ENCODE measurements around the gene DPP8.
"Not testable (repeated sequence)": the region's sequence is repeated elsewhere in the genome, so short reads cannot be mapped to it uniquely, and the experiment has no call there.

Gene DPP8

DNA sequence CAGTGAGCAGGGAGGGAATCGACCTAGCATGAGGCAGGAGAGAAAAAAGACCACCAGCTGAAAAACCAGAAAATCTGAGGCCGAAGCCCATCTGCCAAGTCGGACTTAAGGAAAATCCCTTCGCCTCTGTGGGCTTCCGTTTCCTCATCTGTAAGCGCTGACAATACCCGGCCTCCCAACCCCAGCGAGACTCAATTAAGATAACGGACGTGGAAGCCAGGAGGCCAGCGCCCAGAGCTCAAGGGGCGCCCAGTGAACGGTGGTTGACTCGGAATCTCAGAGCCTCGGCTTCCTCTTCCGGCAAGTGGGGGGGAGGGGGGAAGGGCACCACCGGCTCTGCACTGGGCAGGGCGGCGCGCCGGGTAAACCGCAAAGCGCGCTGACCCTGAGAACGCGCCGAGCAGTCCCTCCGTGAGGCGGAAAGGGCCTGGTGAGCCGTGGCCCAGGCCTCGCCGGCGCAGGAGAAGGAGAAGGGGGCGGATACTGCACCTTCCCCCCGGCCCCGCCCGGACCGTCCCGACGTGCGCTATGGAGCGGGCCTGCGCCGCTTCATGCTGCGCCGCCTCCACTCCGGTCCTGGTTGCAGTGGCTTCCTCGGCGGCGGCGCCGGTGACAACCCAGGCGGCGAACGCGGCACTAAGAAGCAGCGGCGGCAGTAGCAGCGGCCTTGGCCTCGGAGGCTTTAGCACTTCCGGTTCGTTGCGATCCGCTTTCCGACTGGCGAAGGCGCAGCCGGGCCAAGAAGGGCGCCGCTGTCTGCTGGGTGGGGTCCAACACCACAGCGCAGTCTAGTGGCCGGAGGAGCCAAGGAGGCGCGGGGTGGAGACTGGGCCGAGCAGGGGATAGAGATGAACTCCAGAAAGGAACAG lies at the start of gene DPP8:
Gene DPP8 (minus strand): TSS at position 693 of the 869 bp plus-strand sequence. CDS start 5,136 bp downstream, outside the sequence.
- peak; percentile 91 for DNase-seq (ENCODE audit: low read depth)

DNA sequence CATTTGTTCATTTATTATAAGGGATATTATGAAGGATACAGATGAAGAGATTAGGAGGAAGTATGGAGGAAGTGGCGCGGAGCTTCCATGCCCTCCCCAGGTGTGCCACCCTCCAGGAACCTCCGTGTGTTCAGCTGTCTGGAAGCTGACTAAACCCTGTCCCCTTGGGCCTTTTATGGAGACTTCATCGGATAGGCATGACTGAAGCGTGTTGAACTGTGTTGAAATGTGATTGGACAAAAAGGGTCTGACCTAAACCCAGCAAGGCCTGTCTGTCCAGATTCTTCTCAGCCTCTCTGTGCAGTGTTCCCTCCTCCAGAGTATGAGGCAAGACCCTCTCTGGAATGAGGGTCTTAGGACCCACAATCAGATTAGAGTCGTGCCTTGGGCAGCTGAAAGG lies 44.4 kb upstream of the DPP8 start:
- DNase-seq (ENCODE audit: low read depth), result no peak

- no peak for DNase-seq (ENCODE audit: low read depth)
Observed at GRCh38 chr15:65559941-65560340, 42.5 kb upstream of the DPP8 start.

- no peak for DNase-seq (ENCODE audit: low read depth)
Observed at GRCh38 chr15:65558997-65559760, 41.7 kb upstream of the DPP8 start.

- no peak for DNase-seq (ENCODE audit: low read depth)
Observed at GRCh38 chr15:65558336-65558735, 40.8 kb upstream of the DPP8 start.

DNA sequence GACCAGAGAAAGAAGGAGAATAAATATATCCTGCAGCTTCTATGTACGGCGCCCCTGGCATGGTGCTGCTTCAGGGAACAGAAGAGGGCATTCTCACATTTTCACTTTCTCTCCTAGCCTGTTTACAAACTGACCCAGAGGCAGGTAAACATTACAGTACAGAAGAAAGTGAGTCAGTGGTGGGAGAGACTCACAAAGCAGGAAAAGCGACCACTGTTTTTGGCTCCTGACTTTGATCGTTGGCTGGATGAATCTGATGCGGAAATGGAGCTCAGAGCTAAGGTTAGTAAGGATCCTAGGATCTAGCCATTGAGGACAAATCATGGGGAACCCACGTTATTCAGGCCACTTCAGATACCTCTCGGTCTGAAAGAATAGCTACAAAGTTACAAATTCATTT lies 39.1 kb upstream of the DPP8 start:
- no peak for DNase-seq (ENCODE audit: low read depth)

DNA sequence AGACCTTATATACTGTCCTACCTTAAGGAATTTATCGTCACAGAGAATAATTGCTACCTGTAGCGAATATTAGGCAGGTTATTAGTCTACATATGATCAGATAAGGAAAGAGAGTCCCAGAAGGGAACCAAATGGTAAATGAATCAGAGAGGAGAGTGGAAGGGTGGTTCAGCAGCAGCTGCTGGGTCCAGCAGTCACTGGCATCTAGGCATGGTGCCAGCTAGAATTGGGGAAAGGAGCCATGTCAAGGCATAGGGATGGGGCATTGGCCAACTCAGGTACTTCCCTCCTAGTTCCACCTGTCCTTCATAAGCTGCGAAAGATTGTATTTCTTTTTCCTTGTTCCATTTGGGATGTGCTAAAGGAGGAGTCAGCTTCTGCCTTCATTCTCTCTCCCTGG lies 36.2 kb upstream of the DPP8 start:
- DNase-seq (ENCODE audit: low read depth), result no peak

- not testable (repeated sequence) for DNase-seq (ENCODE audit: low read depth)
Observed at GRCh38 chr15:65552851-65553250, 35.4 kb upstream of the DPP8 start.

DNA sequence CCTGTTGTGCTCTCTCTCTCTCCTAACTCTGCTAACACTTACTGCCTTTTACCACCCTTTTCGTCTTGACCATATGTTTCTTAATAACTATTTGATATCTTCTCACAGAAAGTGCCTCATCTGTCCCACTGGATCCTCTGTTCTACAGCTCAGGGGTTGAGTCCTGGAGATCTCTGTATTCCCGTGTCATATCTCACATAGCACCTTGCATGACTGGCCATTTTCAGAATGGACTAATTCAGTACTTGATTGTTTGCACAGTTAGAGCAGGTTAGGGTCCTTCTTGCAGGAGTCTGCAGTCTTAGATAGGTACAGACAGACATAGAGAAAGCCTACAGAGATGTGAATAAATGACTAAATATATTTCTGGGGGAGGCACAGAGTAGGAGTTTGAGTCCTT lies 33.7 kb upstream of the DPP8 start:
- no peak for DNase-seq (ENCODE audit: low read depth)

DNA sequence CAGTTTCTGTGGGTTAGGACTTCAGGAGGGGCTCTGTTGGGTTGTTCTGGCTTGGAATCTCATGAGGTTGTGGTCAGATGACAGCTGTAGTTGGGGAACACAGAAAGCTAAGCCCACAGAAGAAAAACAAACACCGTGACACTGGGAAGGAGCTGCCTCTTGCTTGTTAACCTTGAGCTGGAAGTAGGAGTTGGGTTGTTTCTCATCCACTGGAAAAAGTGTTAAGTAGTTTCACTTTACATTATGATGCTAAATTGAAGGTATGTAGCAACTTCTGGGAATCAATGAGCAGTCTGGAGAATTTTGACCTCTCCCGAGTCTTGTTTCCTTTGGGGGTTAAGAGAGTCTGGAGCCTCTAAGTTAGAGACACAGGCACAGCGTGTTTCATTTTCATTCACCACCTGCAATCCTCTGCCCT lies 33.2 kb upstream of the DPP8 start:
- no peak for DNase-seq (ENCODE audit: low read depth)

- not testable (repeated sequence) for DNase-seq (ENCODE audit: low read depth)
Observed at GRCh38 chr15:65549288-65549687, 31.8 kb upstream of the DPP8 start.

- no peak for DNase-seq (ENCODE audit: low read depth)
Observed at GRCh38 chr15:65547841-65548240, 30.4 kb upstream of the DPP8 start.

DNA sequence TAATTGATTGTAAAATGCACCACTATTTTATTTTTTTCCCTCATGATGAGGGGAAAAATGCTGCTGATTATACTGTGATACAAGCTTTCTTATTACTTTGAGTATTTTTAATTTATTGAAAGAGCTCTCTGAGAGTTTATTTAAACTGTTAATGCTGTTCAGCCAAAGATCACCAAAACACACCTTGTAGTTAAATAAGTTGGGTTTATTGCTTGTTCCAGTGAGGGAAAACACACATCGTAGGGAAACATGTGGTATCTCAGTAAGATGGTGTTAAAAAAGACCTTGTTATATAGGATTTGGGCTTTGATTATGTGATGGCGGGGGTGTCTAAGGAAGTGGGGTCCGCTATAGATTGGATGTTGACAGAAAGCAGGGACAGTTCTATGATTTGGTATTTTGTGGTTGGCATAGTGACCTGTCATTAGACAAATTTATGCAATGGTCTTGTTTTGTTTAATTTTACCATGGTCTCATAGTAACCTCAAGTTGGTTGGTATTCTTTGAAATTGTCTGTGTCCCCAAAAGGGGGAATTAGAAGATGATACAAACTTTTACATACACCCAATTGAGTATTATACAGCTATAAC lies 23.8 kb upstream of the DPP8 start:
- no peak for DNase-seq (ENCODE audit: low read depth)

DNA sequence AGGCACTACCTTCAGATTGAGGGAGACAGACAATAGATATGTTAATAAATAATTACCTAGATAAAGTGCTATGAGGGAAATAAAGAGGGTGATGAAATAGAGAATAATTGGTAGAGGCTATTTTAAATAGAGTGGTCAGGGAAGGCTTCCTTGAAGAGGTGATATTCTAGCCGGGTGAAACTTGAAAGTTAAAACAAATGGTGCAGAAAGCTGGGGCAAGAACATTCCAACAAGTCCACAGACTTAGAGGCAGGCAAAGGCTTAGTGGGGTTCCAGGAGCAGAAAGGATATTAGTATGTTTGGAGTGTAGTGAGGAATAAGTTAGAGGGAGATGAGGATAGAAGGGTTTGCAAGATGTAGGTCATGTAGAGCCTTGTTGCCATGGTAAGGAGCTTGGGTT lies 22.8 kb upstream of the DPP8 start:
- no peak for DNase-seq (ENCODE audit: low read depth)

DNA sequence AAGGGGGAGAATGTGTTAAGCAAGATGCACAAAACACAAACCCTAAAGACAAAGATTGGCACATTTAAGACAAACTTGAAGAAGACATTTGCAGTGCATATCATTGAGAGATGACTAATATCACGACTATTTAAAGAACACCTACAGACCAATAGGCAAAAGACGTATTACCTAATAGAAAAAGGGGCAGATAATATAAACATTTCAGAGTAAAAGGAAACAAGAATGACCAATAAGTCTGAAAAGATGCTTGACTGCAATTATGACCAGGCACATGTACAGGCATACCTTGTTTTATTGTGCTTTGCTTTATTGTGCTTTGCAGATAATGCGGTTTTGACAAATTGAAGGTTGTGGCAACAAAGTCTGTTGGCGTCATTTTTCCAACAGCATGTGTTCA lies 17.7 kb upstream of the DPP8 start:
- no peak for DNase-seq (ENCODE audit: low read depth)

DNA sequence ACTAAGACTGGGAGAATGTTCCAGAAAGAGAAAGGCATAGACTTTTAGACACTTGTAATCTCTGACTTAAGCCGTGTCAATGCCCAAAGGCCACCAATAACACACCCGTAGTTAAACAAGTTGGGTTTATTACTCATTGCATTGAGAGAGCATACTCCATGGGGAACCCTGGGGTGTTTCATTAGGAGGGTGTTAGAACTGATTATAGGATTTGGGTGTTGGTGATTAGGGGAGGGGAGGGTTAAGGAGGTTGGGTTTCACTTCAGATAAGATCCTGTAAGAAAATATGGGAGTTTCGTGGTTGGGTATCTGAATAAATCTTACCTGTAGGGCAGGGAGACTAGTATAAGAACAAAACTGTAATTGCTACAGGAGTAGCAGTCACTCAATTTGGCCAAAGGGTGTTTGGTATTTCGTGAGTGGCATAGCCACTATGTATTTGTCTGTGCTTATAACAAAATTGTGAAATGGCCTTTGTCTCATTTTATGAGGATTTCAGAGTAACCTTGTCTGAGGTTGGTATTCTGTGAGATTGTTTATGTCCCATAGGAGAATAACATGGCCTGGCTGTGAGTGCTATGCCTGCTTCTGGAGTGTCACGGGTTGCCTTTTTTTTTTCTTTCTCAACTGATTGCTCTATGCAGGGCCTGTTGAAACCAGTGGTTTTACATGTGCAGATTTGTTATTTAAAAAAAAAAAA lies 15.7 kb upstream of the DPP8 start:
- no peak for DNase-seq (ENCODE audit: low read depth)

DNA sequence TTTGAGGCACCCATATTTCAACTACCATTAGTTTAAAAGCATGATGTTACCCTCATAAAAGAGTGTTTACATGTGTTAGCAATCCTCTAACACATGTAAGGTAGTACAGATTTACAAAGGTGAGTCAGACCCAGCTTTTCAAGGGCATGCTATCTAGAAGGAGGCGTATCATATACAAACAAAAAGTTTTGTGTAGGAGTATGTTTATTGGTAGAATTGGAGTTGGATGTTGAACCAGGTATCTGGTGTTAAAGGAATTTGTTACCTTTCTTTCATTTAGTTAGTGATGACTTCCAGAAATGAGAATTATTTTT lies 15.2 kb upstream of the DPP8 start:
- DNase-seq (ENCODE audit: low read depth), result no peak

- DNase-seq (ENCODE audit: low read depth), result peak; percentile 92
Observed at GRCh38 chr15:65530318-65531111, 13.0 kb upstream of the DPP8 start, which contains the start of gene HACD3. HACD3 (plus strand) TSS chr15:65530463; CDS start chr15:65530632, 169 bp downstream.

DNA sequence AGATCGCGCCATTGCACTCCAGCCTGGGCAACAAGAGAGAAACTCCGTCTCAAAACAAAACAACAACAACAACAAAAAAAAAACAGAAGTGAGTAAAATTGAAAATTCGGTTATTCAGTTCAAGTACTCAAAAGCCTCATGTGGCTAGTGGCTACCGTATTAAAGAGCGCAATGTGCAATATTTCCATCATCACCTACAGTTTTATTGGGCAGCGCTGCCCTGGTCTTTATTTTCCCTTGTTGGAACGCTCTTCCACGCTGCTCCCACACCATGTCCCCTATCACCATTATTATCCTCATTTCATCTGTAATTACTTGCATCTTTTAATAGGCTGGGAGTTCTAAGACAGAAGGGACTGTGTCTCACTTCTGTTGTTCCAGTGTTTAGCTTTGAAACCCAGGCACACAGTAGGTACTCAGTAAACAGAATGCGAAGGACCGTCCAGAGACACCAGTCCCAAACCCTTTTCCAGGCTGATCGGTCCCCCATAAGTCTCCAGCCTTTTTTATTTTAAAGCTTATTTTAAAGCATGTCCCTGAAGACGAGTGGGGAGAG lies 12.4 kb upstream of the DPP8 start:
- no peak for DNase-seq (ENCODE audit: low read depth)

- no peak for DNase-seq (ENCODE audit: low read depth)
Observed at GRCh38 chr15:65528461-65529060, 11.1 kb upstream of the DPP8 start.

- DNase-seq (ENCODE audit: low read depth), result no peak
Observed at GRCh38 chr15:65525622-65526021, 8.1 kb upstream of the DPP8 start.
